Activated CD8-positive, alpha-beta T cell treated with anti-CD3 and anti-CD28 coated beads, Interleukin-2, amount 10 ng/mL, durations not matched to agents 7 days and 5 days (primary cell): ENCODE results near the gene ALDH1L2. TPM values are rescaled to one million over a fixed set of nuclear protein-coding genes. Genes with fewer than 3 reads are reported as not detected.
A peak's percentile ranks its signal among the peaks of the same experiment; 100 is the strongest.
"Not testable (repeated sequence)": the region's sequence is repeated elsewhere in the genome, so short reads cannot be mapped to it uniquely, and the experiment has no call there.

Experiments
- ATAC-seq: fragments of 150-1000 bp; cut with Tn5 transposase; one replicate; pipeline ENCODE4 v1.10.0; 2021; ENCODE audit warnings: moderate library complexity
- CTCF ChIA-PET: fragments of 350-600 bp; sonication (Branson Sonifier 250); formaldehyde crosslinking; loops from one replicate; lab custom pipeline; 2021; ENCODE audit warnings: antibody characterized with exemption; lab: Charles Lee
- POLR2A ChIA-PET: fragments of 350-600 bp; sonication (Branson Sonifier 250); formaldehyde crosslinking; loops from one replicate; lab custom pipeline; 2021; ENCODE audit warnings: antibody characterized with exemption; lab: Charles Lee
- DNase-seq: peaks from one replicate; pipeline ENCODE4 v3.0.0-alpha.2; 2020
- H3K27ac Mint-ChIP-seq: one replicate; pipeline ENCODE4 v1.8.0; 2021; ENCODE audit warnings: mild to moderate bottlenecking, mixed read lengths
- H3K27me3 Mint-ChIP-seq: one replicate; pipeline ENCODE4 v1.8.0; 2021; ENCODE audit warnings: low read depth, mixed read lengths
- H3K36me3 Mint-ChIP-seq: one replicate; pipeline ENCODE4 v1.8.0; 2021; ENCODE audit warnings: low read depth, mixed read lengths
- H3K4me1 Mint-ChIP-seq: one replicate; pipeline ENCODE4 v1.8.0; 2021; ENCODE audit warnings: low read depth, mixed read lengths
- H3K4me3 Mint-ChIP-seq: one replicate; pipeline ENCODE4 v1.8.0; 2021; ENCODE audit warnings: mild to moderate bottlenecking, mixed read lengths
- H3K9me3 Mint-ChIP-seq: one replicate; pipeline ENCODE4 v1.8.0; 2022; ENCODE audit warnings: mixed read lengths; ENCODE audit not compliant: insufficient read depth
- total RNA-seq, 2 experiments: library from RNA; stranded (reverse); gene quantifications; one replicate each; pipeline ENCODE4 v1.2.3, GENCODE V29; 2021

The ALDH1L2 gene
- total RNA-seq, 2 experiments from 2014 or later: 0.18 to 0.21 TPM

GRCh38 chr12:104997541-104997940 is 86.7 kb downstream of the ALDH1L2 start:
- no peaks in the 10 kb centered on the region for H3K27me3 Mint-ChIP-seq
- H3K9me3 Mint-ChIP-seq: peaks cover 4% of the 10 kb centered on the region
- CTCF ChIA-PET: no interaction called here

DNA sequence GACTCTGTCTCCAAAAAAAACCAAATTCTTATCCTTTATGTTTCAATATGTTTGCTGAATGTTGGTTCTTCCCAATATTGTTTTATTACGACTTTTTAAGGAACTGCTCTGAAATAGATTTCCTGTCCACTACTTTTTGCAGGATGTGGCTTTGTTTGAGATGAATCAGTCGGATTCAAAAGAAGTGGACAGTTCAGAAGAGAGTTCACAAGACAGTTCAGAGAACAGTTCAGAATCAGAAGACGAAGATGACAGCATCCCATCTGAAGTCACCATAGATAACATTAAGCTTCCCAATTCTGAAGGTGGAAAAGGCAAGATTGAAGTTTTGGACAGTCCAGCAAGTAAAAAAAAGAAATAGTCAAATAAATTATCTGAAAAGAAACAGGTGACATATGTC is 89.9 kb downstream of the ALDH1L2 start:
- no peak overlapping the region for H3K27ac Mint-ChIP-seq
- POLR2A ChIA-PET: no interaction called here
- CTCF ChIA-PET: interaction anchor here (1.1 kb wide), 1 partner anchor 9 kb away, joined by 3 read pairs; no protein-coding TSS in a partner anchor
- no peaks in the 10 kb centered on the region for H3K27me3 Mint-ChIP-seq
- H3K4me3 Mint-ChIP-seq: no peak overlapping the region
- ATAC-seq (no peak), DNase-seq (no peak)
- peaks cover 69% of the 10 kb centered on the region for H3K36me3 Mint-ChIP-seq
- H3K9me3 Mint-ChIP-seq: no peaks in the 10 kb centered on the region
- H3K4me1 Mint-ChIP-seq: peaks cover 3% of the 10 kb centered on the region

More at GRCh38 chr12:104997541-104997940, 86.7 kb downstream of the ALDH1L2 start:
- ATAC-seq (no peak), DNase-seq (no peak)
- Mint-ChIP-seq H3K4me1 (peaks cover 3% of the 10 kb centered on the region), H3K4me3 (no peak overlapping the region), H3K36me3 (peaks cover 79% of the 10 kb centered on the region), H3K27ac (no peak overlapping the region)
- POLR2A ChIA-PET: no interaction called here

- no peaks in the 10 kb centered on the region for H3K27me3 Mint-ChIP-seq
- H3K4me3 Mint-ChIP-seq: no peak overlapping the region
- peaks cover 61% of the 10 kb centered on the region for H3K36me3 Mint-ChIP-seq
- H3K9me3 Mint-ChIP-seq: no peaks in the 10 kb centered on the region
- ATAC-seq (no peak), DNase-seq (no peak)
- ChIA-PET POLR2A (no interaction called here), CTCF (interaction anchor here (2.0 kb wide), 1 partner anchor 12 kb away, joined by 6 read pairs; no protein-coding TSS in a partner anchor)
- H3K27ac Mint-ChIP-seq: no peak overlapping the region
- H3K4me1 Mint-ChIP-seq: peaks cover 24% of the 10 kb centered on the region
Observed at GRCh38 chr12:104991565-104992128, 92.6 kb downstream of the ALDH1L2 start.

DNA sequence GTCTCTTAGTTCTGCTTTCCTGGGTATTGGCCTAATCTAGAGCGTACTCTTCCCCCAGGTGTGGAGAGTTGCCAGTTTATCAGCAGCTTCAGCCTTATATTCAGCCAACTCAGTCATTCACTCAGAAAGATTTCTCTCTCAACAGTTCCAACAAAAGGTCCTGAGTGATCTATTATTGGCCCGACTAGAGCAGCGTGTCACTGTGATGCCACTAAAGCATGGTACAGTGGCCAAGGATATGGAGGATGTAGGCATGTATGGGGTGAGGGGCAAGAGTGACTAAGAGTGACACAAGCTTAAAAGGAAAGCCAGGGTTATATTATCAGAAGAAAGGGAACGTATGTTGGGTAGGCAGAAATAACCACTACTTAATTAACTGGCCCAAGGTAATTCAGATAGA is 93.3 kb downstream of the ALDH1L2 start:
- CTCF ChIA-PET: interaction anchor here (0.8 to 2.0 kb wide), 2 partner anchors 11 to 13 kb away, joined by 3 to 6 read pairs; no protein-coding TSS in a partner anchor
- DNase-seq (no peak), ATAC-seq (no peak)
- POLR2A ChIA-PET: no interaction called here
- H3K27ac Mint-ChIP-seq: no peak overlapping the region
- no peaks in the 10 kb centered on the region for H3K27me3 Mint-ChIP-seq
- H3K36me3 Mint-ChIP-seq: peaks cover 58% of the 10 kb centered on the region
- H3K4me3 Mint-ChIP-seq: no peak overlapping the region
- H3K4me1 Mint-ChIP-seq: peaks cover 27% of the 10 kb centered on the region
- H3K9me3 Mint-ChIP-seq: no peaks in the 10 kb centered on the region

DNA sequence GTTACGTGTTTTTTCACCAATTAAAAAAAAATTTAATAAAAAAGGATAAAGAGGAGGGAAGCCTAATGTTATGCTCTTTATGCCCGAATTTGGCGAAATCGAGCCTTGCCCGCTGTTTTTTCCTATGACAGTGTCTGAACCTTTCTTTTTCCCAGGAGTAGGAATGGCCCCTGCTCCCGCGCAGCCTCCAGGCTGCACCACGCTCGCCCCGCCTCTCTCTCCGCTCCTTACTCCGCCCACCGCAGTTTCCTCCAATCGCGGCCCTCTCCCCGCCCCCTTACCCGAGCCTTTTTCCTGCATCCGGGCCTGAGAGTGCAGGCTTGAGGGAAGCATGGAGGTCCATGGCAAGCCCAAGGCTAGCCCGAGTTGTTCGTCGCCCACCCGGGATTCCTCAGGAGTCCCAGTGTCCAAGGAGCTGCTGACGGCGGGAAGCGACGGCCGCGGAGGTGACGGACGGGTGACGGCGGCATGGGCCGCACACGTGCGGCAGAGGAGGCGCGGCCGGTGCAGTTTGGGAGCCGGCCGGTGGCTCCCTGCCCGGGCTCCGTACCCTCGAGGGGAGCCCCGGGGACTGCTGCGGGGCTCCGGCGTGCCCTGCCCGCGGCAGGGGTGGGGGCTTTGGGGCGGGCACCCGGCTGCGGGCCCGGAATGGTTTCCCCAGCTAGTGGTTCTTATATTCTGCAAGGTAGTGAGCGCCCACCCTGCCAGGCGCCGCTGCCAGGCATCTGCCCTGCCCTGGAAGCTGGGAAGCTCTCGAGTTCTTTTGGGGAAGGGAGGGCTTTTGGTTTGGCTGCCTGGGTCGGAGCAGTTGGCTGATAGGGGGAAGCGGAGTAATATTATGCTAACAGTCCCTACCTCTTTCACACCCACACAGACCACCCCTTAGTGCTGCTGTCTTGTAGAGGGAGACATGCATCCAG is 98.0 kb downstream of the ALDH1L2 start, which contains the start of gene NOPCHAP1:
Gene NOPCHAP1 (plus strand): TSS at position 295 of the 920 bp plus-strand sequence. CDS start 37 bp downstream, at position 332.
- ChIA-PET POLR2A (interaction anchor here (0.6 to 0.8 kb wide), 2 partner anchors 9 to 299 kb away, joined by 3 read pairs; no protein-coding TSS in a partner anchor), CTCF (interaction anchor here (1.1 to 1.7 kb wide), 4 partner anchors 13 to 68 kb away, joined by 3 to 8 read pairs (median 4); no protein-coding TSS in a partner anchor)
- peaks cover 27% of the 10 kb centered on the region for H3K36me3 Mint-ChIP-seq
- H3K27me3 Mint-ChIP-seq: peaks cover 12% of the 10 kb centered on the region
- H3K4me1 Mint-ChIP-seq: peaks cover 35% of the 10 kb centered on the region
- H3K4me3 Mint-ChIP-seq: peak within 1 kb of the TSS; percentile 81
- ATAC-seq (peak; percentile 99), DNase-seq (peak; percentile 90)
- H3K9me3 Mint-ChIP-seq: no peaks in the 10 kb centered on the region
- peak within 1 kb of the TSS; percentile 71 for H3K27ac Mint-ChIP-seq

GRCh38 chr12:104985206-104985605 is 99.1 kb downstream of the ALDH1L2 start:
- no peak overlapping the region for H3K27ac Mint-ChIP-seq
- ChIA-PET POLR2A (no interaction called here), CTCF (interaction anchor here (1.0 to 1.2 kb wide), 2 partner anchors 12 to 26 kb away, joined by 3 read pairs; no protein-coding TSS in a partner anchor)
- H3K9me3 Mint-ChIP-seq: no peaks in the 10 kb centered on the region
- DNase-seq (no peak), ATAC-seq (no peak)
- H3K4me1 Mint-ChIP-seq: peaks cover 35% of the 10 kb centered on the region
- H3K36me3 Mint-ChIP-seq: peaks cover 23% of the 10 kb centered on the region
- H3K27me3 Mint-ChIP-seq: peaks cover 18% of the 10 kb centered on the region
- peak overlapping the region; percentile 81 for H3K4me3 Mint-ChIP-seq

GRCh38 chr12:104977688-104978087 is 106.6 kb downstream of the ALDH1L2 start:
- H3K9me3 Mint-ChIP-seq, H3K4me3 Mint-ChIP-seq, DNase-seq, H3K36me3 Mint-ChIP-seq, ATAC-seq, H3K27ac Mint-ChIP-seq, H3K4me1 Mint-ChIP-seq, H3K27me3 Mint-ChIP-seq: not testable (repeated sequence)
- POLR2A ChIA-PET: interaction anchor here (0.5 kb wide), 1 partner anchor 9 kb away, joined by 3 read pairs; the partner anchor contains the start of gene NOPCHAP1
- CTCF ChIA-PET: interaction anchor here (1.7 kb wide), 1 partner anchor 18 kb away, joined by 5 read pairs; no protein-coding TSS in a partner anchor

- CTCF ChIA-PET: interaction anchor here (1.7 kb wide), 1 partner anchor 17 kb away, joined by 5 read pairs; no protein-coding TSS in a partner anchor
- H3K27ac Mint-ChIP-seq: no peak overlapping the region
- H3K9me3 Mint-ChIP-seq: no peaks in the 10 kb centered on the region
- no peaks in the 10 kb centered on the region for H3K36me3 Mint-ChIP-seq
- H3K27me3 Mint-ChIP-seq: peaks cover 6% of the 10 kb centered on the region
- POLR2A ChIA-PET: no interaction called here
- ATAC-seq (no peak), DNase-seq (no peak)
- no peaks in the 10 kb centered on the region for H3K4me1 Mint-ChIP-seq
- no peak overlapping the region for H3K4me3 Mint-ChIP-seq
Observed at GRCh38 chr12:104976703-104977102, 107.6 kb downstream of the ALDH1L2 start.

DNA sequence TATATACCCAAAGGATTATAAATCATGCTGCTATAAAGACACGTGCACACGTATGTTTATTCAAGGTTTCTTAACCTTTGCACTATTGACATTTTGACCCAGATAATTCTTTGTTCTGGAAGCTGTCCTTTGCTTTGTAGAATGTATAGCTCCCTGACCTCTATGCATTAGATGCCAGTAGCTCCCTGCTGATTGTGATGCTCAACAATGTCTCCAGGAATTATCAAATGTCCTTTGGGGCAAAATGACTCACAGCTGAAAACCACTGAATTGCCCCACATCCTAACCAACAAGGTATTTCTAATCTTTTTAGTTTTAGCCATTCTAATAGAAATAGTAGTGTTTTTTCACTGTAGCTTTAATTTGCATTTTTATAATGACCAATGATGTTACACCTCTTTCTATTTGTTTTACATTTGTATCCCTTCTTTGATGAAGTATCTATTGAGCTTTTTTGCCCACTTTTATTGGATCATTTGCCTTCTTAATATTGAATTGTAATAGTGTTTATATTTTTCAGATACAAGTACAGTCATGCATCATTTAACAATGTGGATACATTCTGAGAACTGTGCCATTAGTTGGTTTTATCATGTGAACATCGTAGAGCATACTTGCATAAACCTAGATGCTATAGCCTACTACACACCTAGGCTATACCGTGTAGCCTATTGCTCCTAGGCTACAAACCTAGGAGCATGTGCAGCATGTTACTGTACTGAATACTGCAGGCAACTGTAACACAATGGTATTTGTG is 108.5 kb downstream of the ALDH1L2 start:
- ChIA-PET POLR2A (no interaction called here), CTCF (no interaction called here)
- H3K27ac Mint-ChIP-seq: no peak overlapping the region
- ATAC-seq (no peak), DNase-seq (no peak)
- no peaks in the 10 kb centered on the region for H3K9me3 Mint-ChIP-seq
- no peaks in the 10 kb centered on the region for H3K36me3 Mint-ChIP-seq
- no peak overlapping the region for H3K4me3 Mint-ChIP-seq
- no peaks in the 10 kb centered on the region for H3K4me1 Mint-ChIP-seq
- H3K27me3 Mint-ChIP-seq: peaks cover 4% of the 10 kb centered on the region

DNA sequence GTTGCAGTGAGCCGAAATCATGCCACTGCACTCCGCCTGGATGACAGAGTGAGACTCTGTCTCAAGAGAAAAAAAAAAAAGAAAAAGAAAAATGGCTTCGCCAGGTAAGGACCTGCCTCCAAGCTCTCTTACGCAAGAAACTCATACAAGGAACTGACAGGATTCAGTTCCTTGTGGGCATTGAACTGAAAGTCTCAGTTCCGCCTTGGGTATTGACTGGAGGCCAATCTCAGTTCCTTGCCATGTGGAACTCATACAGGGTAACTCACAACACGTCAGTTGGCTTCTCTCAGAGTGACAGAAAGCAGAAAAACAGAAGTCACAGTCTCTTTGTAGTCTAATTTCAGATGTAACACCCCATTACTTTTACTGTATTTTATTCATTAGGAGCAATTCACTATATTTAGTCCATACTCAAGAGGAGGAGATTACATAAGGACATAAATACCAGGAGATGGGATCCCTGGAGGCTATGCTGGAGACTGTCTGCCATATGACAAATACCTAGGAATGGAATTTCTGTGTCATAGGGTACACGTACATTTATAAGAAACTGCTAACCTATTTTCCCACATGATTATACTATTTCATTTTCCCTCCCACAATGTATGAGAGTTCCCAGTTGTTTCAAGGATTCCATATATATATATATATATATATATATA is 109.5 kb downstream of the ALDH1L2 start:
- H3K9me3 Mint-ChIP-seq: no peaks in the 10 kb centered on the region
- no peak overlapping the region for H3K27ac Mint-ChIP-seq
- ChIA-PET CTCF (no interaction called here), POLR2A (no interaction called here)
- ATAC-seq (no peak), DNase-seq (no peak)
- no peak overlapping the region for H3K4me3 Mint-ChIP-seq
- no peaks in the 10 kb centered on the region for H3K36me3 Mint-ChIP-seq
- H3K27me3 Mint-ChIP-seq: peaks cover 2% of the 10 kb centered on the region
- no peaks in the 10 kb centered on the region for H3K4me1 Mint-ChIP-seq

- ATAC-seq: no peak
- Mint-ChIP-seq H3K4me1 (no peaks in the 10 kb centered on the region), H3K27me3 (peaks cover 2% of the 10 kb centered on the region), H3K27ac (no peak overlapping the region), H3K36me3 (no peaks in the 10 kb centered on the region), H3K4me3 (no peak overlapping the region), H3K9me3 (no peaks in the 10 kb centered on the region)
- POLR2A ChIA-PET: no interaction called here
- CTCF ChIA-PET: interaction anchor here (1.1 kb wide), 1 partner anchor 13 kb away, joined by 3 read pairs; the partner anchor contains the start of gene NOPCHAP1
- no peak for DNase-seq
Observed at GRCh38 chr12:104973250-104973649, 111.0 kb downstream of the ALDH1L2 start.
